MCF 10A (cell line): Measurements from ENCODE around the gene PPP2R5A. TPM values are rescaled to one million over a fixed set of nuclear protein-coding genes. Genes with fewer than 3 reads are reported as not detected.
A peak's percentile ranks its signal among the peaks of the same experiment; 100 is the strongest.

Experiments used
- BruUV-seq: library from RNA; stranded (reverse); fragments of 400-500 nt; replicated peaks from 2 replicates; lab custom pipeline; 2021; lab: Mats Ljungman, UMichigan
- CTCF ChIA-PET: fragments of 300-600 bp; sonication (Branson Sonifier 250); formaldehyde crosslinking; extraction: SDS; loops from one replicate; lab custom pipeline; 2021; ENCODE audit warnings: antibody characterized with exemption, inconsistent platforms; lab: Yijun Ruan, JAX
- POLR2A ChIA-PET: fragments of 300-600, 350-650 bp; sonication (Branson Sonifier 250); formaldehyde crosslinking; extraction: SDS; loops from one replicate; lab custom pipeline; 2020; ENCODE audit warnings: antibody characterized with exemption, inconsistent platforms; lab: Yijun Ruan, JAX
- DNase-seq: peaks from one replicate; pipeline ENCODE4 v3.0.0-alpha.2; 2018; ENCODE audit not compliant: unreplicated experiment
- H3K27ac Mint-ChIP-seq: one replicate; pipeline ENCODE4 v1.8.0; 2022; ENCODE audit warnings: mild to moderate bottlenecking, low read depth, mixed read lengths; ENCODE audit not compliant: unreplicated experiment
- H3K27me3 Mint-ChIP-seq: one replicate; pipeline ENCODE4 v1.8.0; 2022; ENCODE audit warnings: mixed read lengths; ENCODE audit not compliant: insufficient read depth, unreplicated experiment
- H3K36me3 Mint-ChIP-seq: one replicate; pipeline ENCODE4 v1.8.0; 2022; ENCODE audit warnings: mild to moderate bottlenecking, moderate library complexity, mixed read lengths; ENCODE audit not compliant: insufficient read depth, unreplicated experiment
- H3K4me1 Mint-ChIP-seq: one replicate; pipeline ENCODE4 v1.8.0; 2022; ENCODE audit warnings: mixed read lengths; ENCODE audit not compliant: insufficient read depth, unreplicated experiment
- H3K4me3 Mint-ChIP-seq: one replicate; pipeline ENCODE4 v1.8.0; 2022; ENCODE audit warnings: mild to moderate bottlenecking, moderate library complexity, mixed read lengths; ENCODE audit not compliant: unreplicated experiment
- H3K9me3 Mint-ChIP-seq: one replicate; pipeline ENCODE4 v1.8.0; 2022; ENCODE audit warnings: mixed read lengths; ENCODE audit not compliant: unreplicated experiment
- CTCF ChIP-seq: fragments of 200-600 bp; IDR thresholded peaks from one replicate; pipeline ENCODE4 v1.8.0; 2022; ENCODE audit warnings: antibody characterized with exemption, mild to moderate bottlenecking; ENCODE audit not compliant: unreplicated experiment
- intact Hi-C: fragments of 100-400 bp; cut with micrococcal nuclease; formaldehyde crosslinking; loops from 2 replicates; pipeline ENCODE4 v1.14.1; 2022
- total RNA-seq: library from RNA; stranded (reverse); gene quantifications from 2 replicates; pipeline ENCODE4 v1.2.3, GENCODE V29; 2022

The PPP2R5A gene
- total RNA-seq, 1 experiment from 2014 or later = 38.6 TPM

GRCh38 chr1:212242288-212242984, 42.8 kb upstream of the PPP2R5A start:
- BruUV-seq = no TSS peak
- no peak overlapping the region for H3K4me3 Mint-ChIP-seq
- no peaks in the 10 kb centered on the region for H3K27me3 Mint-ChIP-seq
- CTCF ChIA-PET = interaction anchor here (0.5 to 1.9 kb wide), 6 partner anchors 8 to 228 kb away, joined by 4 to 9 read pairs (median 4); no protein-coding TSS in a partner anchor
- POLR2A ChIA-PET = interaction anchor here (3.0 kb wide), 1 partner anchor 18 kb away, joined by 8 read pairs; no protein-coding TSS in a partner anchor
- no peaks in the 10 kb centered on the region for H3K4me1 Mint-ChIP-seq
- DNase-seq = no peak
- intact Hi-C loops = no loop called here
- H3K9me3 Mint-ChIP-seq = no peaks in the 10 kb centered on the region
- no peak overlapping the region for H3K27ac Mint-ChIP-seq
- no peaks in the 10 kb centered on the region for H3K36me3 Mint-ChIP-seq
- no peak for TF ChIP-seq CTCF

DNA sequence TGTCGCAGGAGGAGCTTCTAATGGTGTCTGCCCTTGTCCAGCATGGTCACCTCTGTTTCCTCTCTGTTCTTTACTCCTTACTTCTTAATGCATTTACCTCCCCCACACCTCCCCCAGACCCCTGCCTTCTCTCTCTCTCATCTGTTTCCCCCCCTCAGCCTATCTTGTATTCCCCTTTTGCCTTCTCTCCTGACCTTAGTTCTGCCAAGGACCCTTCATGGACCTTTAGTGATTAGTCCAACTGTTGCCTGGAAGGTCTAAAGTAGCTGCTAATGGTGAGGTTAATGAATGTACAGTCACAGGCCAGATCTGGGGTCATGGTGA, 42.3 kb upstream of the PPP2R5A start:
- BruUV-seq = no TSS peak
- Mint-ChIP-seq H3K36me3 (no peaks in the 10 kb centered on the region), H3K27ac (no peak overlapping the region), H3K9me3 (no peaks in the 10 kb centered on the region), H3K27me3 (no peaks in the 10 kb centered on the region), H3K4me1 (no peaks in the 10 kb centered on the region), H3K4me3 (no peak overlapping the region)
- no peak for TF ChIP-seq CTCF
- ChIA-PET CTCF (interaction anchor here (0.5 to 2.0 kb wide), 9 partner anchors 8 to 1929 kb away, joined by 3 to 7 read pairs (median 4); no protein-coding TSS in a partner anchor), POLR2A (interaction anchor here (1.7 to 3.0 kb wide), 2 partner anchors 8 to 18 kb away, joined by 7 to 8 read pairs; no protein-coding TSS in a partner anchor)
- intact Hi-C loops = no loop called here
- no peak for DNase-seq

DNA sequence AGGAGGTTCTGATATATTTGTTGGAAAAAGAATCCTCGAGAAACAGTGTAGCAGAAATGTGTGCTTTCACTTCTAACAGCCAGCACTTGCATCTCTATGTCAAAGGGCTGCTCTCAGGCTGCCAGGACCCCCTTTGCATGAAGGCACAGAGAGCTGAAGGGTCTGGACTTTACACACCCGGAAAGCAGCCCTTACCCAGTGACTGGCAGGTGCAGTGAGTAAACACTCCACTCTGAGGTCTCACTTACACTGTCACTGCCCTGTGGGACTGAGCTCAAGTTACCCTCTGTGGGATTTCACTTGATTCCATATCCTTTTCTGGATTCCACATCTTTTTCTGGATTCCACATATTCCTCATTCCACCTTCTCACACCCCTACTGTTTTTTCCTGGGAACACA, 40.8 kb upstream of the PPP2R5A start:
- TF ChIP-seq CTCF = no peak
- DNase-seq = no peak
- no peaks in the 10 kb centered on the region for H3K4me1 Mint-ChIP-seq
- BruUV-seq = no TSS peak
- ChIA-PET POLR2A (interaction anchor here (1.1 to 1.7 kb wide), 2 partner anchors 10 to 40 kb away, joined by 3 to 7 read pairs; no protein-coding TSS in a partner anchor), CTCF (interaction anchor here (2.0 kb wide), 1 partner anchor 173 kb away, joined by 7 read pairs; no protein-coding TSS in a partner anchor)
- no peaks in the 10 kb centered on the region for H3K27me3 Mint-ChIP-seq
- H3K27ac Mint-ChIP-seq = no peak overlapping the region
- intact Hi-C loops = no loop called here
- H3K36me3 Mint-ChIP-seq = no peaks in the 10 kb centered on the region
- H3K4me3 Mint-ChIP-seq = no peak overlapping the region
- no peaks in the 10 kb centered on the region for H3K9me3 Mint-ChIP-seq

GRCh38 chr1:212247179-212247721, 38.0 kb upstream of the PPP2R5A start:
- POLR2A ChIA-PET = interaction anchor here (1.3 kb wide), 1 partner anchor 39 kb away, joined by 3 read pairs; no protein-coding TSS in a partner anchor

More at GRCh38 chr1:212247179-212247721, 38.0 kb upstream of the PPP2R5A start:
- no peaks in the 10 kb centered on the region for H3K36me3 Mint-ChIP-seq
- H3K9me3 Mint-ChIP-seq = no peaks in the 10 kb centered on the region
- H3K27me3 Mint-ChIP-seq = peaks cover 12% of the 10 kb centered on the region
- CTCF ChIA-PET = interaction anchor here (0.6 to 1.9 kb wide), 9 partner anchors 10 to 210 kb away, joined by 3 to 11 read pairs (median 3); no protein-coding TSS in a partner anchor
- BruUV-seq = no TSS peak
- peak; percentile 51 for DNase-seq
- TF ChIP-seq CTCF = no peak
- intact Hi-C loops = no loop called here
- H3K27ac Mint-ChIP-seq = no peak overlapping the region
- no peaks in the 10 kb centered on the region for H3K4me1 Mint-ChIP-seq
- no peak overlapping the region for H3K4me3 Mint-ChIP-seq
